Measurements from ENCODE around the gene ERLEC1. TPM values are rescaled to one million over a fixed set of nuclear protein-coding genes. Genes with fewer than 3 reads are reported as not detected.
A peak's percentile ranks its signal among the peaks of the same experiment; 100 is the strongest.
"Not testable (repeated sequence)": the region's sequence is repeated elsewhere in the genome, so short reads cannot be mapped to it uniquely, and the experiment has no call there.

The ERLEC1 gene
- total and polyA plus RNA-seq, 4 experiments from 2014 or later = 32.4 to 47.3 (median 35.3) TPM

GRCh38 chr2:53751728-53752127, 35.1 kb upstream of the ERLEC1 start:
- no peaks in the 10 kb centered on the region for H3K27me3 Mint-ChIP-seq
- Histone ChIP-seq H3K4me1 (ENCODE audit: insufficient read depth, low read length) (no peaks in the 10 kb centered on the region), H3K27ac (ENCODE audit: low read depth, low read length) (no peak overlapping the region), H3K4me3 (ENCODE audit: low read length in 2 of 2) (no peak overlapping the region), H3K9me3 (ENCODE audit: control insufficient read depth in 1 of 2, low read length in 2 of 2) (no peaks in the 10 kb centered on the region), H3K36me3 (ENCODE audit: insufficient read depth, low read length) (peaks cover 5% of the 10 kb centered on the region), H3K27me3 (ENCODE audit: insufficient read depth, low read length) (no peaks in the 10 kb centered on the region)
- no peaks in the 10 kb centered on the region for H3K4me1 Mint-ChIP-seq
- intact Hi-C loops (cut with micrococcal nuclease) = no loop called here
- H3K36me3 Mint-ChIP-seq = peaks cover 28 to 38% of the 10 kb centered on the region in 2 donors
- DNase-seq = no peak
- ChIA-PET POLR2A (ENCODE audit: partially characterized antibody) (no interaction called here), CTCF (ENCODE audit: partially characterized antibody) (no interaction called here)
- H3K27ac Mint-ChIP-seq = no peak overlapping the region
- no peak overlapping the region for H3K4me3 Mint-ChIP-seq
- H3K9me3 Mint-ChIP-seq = no peaks in the 10 kb centered on the region

- intact Hi-C loops (cut with micrococcal nuclease) = no loop called here
- H3K27ac ChIP-seq (ENCODE audit: low read depth, low read length) = no peak overlapping the region
- no peaks in the 10 kb centered on the region for H3K9me3 ChIP-seq (ENCODE audit: control insufficient read depth in 1 of 2, low read length in 2 of 2)
- POLR2A ChIA-PET (ENCODE audit: partially characterized antibody) = no interaction called here
- no peaks in the 10 kb centered on the region for H3K27me3 Mint-ChIP-seq
- H3K4me1 Mint-ChIP-seq = no peaks in the 10 kb centered on the region
- no peaks in the 10 kb centered on the region for H3K9me3 Mint-ChIP-seq
- peaks cover 5% of the 10 kb centered on the region for H3K36me3 ChIP-seq (ENCODE audit: insufficient read depth, low read length)
- no peak overlapping the region for H3K4me3 Mint-ChIP-seq
- H3K27ac Mint-ChIP-seq = no peak overlapping the region
- CTCF ChIA-PET (ENCODE audit: partially characterized antibody) = no interaction called here
- no peaks in the 10 kb centered on the region for H3K4me1 ChIP-seq (ENCODE audit: insufficient read depth, low read length)
- no peaks in the 10 kb centered on the region for H3K27me3 ChIP-seq (ENCODE audit: insufficient read depth, low read length)
- no peak overlapping the region for H3K4me3 ChIP-seq (ENCODE audit: low read length in 2 of 2)
- no peak for DNase-seq
- peaks cover 34 to 40% of the 10 kb centered on the region in 2 donors for H3K36me3 Mint-ChIP-seq
Observed at GRCh38 chr2:53752385-53752784, 34.5 kb upstream of the ERLEC1 start.

GRCh38 chr2:53753041-53753440, 33.8 kb upstream of the ERLEC1 start:
- DNase-seq = no peak
- no peak overlapping the region for H3K4me3 Mint-ChIP-seq
- H3K4me1 ChIP-seq (ENCODE audit: insufficient read depth, low read length) = no peaks in the 10 kb centered on the region
- H3K27ac Mint-ChIP-seq = peak overlapping the region in 1 of 7 donors; percentile 71
- no peak overlapping the region for H3K4me3 ChIP-seq (ENCODE audit: low read length in 2 of 2)
- no peaks in the 10 kb centered on the region for H3K27me3 ChIP-seq (ENCODE audit: insufficient read depth, low read length)
- intact Hi-C loops (cut with micrococcal nuclease) = no loop called here
- POLR2A ChIA-PET (ENCODE audit: partially characterized antibody) = no interaction called here
- H3K27me3 Mint-ChIP-seq = no peaks in the 10 kb centered on the region
- H3K4me1 Mint-ChIP-seq = no peaks in the 10 kb centered on the region
- H3K36me3 Mint-ChIP-seq = peaks cover 35% of the 10 kb centered on the region in 2 donors
- H3K9me3 ChIP-seq (ENCODE audit: control insufficient read depth in 1 of 2, low read length in 2 of 2) = no peaks in the 10 kb centered on the region
- no peaks in the 10 kb centered on the region for H3K9me3 Mint-ChIP-seq
- H3K27ac ChIP-seq (ENCODE audit: low read depth, low read length) = no peak overlapping the region
- peaks cover 5% of the 10 kb centered on the region for H3K36me3 ChIP-seq (ENCODE audit: insufficient read depth, low read length)
- CTCF ChIA-PET (ENCODE audit: partially characterized antibody) = no interaction called here

- Histone ChIP-seq H3K4me1 (ENCODE audit: insufficient read depth, low read length) (no peaks in the 10 kb centered on the region), H3K9me3 (ENCODE audit: control insufficient read depth in 1 of 2, low read length in 2 of 2) (no peaks in the 10 kb centered on the region), H3K27me3 (ENCODE audit: insufficient read depth, low read length) (no peaks in the 10 kb centered on the region), H3K4me3 (ENCODE audit: low read length in 2 of 2) (no peak overlapping the region), H3K36me3 (ENCODE audit: insufficient read depth, low read length) (peaks cover 5% of the 10 kb centered on the region), H3K27ac (ENCODE audit: low read depth, low read length) (no peak overlapping the region)
- POLR2A ChIA-PET (ENCODE audit: partially characterized antibody) = no interaction called here
- intact Hi-C loops (cut with micrococcal nuclease) = no loop called here
- Mint-ChIP-seq H3K4me1 (no peaks in the 10 kb centered on the region), H3K27me3 (no peaks in the 10 kb centered on the region), H3K4me3 (no peak overlapping the region), H3K27ac (no peak overlapping the region), H3K36me3 (peaks cover 28 to 30% of the 10 kb centered on the region in 2 donors), H3K9me3 (no peaks in the 10 kb centered on the region)
- CTCF ChIA-PET (ENCODE audit: partially characterized antibody) = no interaction called here
- no peak for DNase-seq
Observed at GRCh38 chr2:53755121-53755520, 31.7 kb upstream of the ERLEC1 start.

GRCh38 chr2:53756644-53757043, 30.2 kb upstream of the ERLEC1 start:
- CTCF ChIA-PET (ENCODE audit: partially characterized antibody) = interaction anchor here (2.1 kb wide), 1 partner anchor 11 kb away, joined by 4 read pairs; no protein-coding TSS in a partner anchor
- POLR2A ChIA-PET (ENCODE audit: partially characterized antibody) = no interaction called here
- no peak overlapping the region for H3K4me3 Mint-ChIP-seq

GRCh38 chr2:53757206-53757605, 29.6 kb upstream of the ERLEC1 start:
- H3K9me3 ChIP-seq (ENCODE audit: control insufficient read depth in 1 of 2, low read length in 2 of 2); H3K27me3 Mint-ChIP-seq; H3K27ac Mint-ChIP-seq; intact Hi-C loops (cut with micrococcal nuclease); H3K4me1 ChIP-seq (ENCODE audit: insufficient read depth, low read length); H3K27ac ChIP-seq (ENCODE audit: low read depth, low read length); H3K4me3 ChIP-seq (ENCODE audit: low read length in 2 of 2); H3K9me3 Mint-ChIP-seq; H3K4me1 Mint-ChIP-seq; DNase-seq; H3K27me3 ChIP-seq (ENCODE audit: insufficient read depth, low read length); H3K4me3 Mint-ChIP-seq; POLR2A ChIA-PET (ENCODE audit: partially characterized antibody): not testable (repeated sequence)
- CTCF ChIA-PET (ENCODE audit: partially characterized antibody) = interaction anchor here (2.1 kb wide), 1 partner anchor 12 kb away, joined by 4 read pairs; no protein-coding TSS in a partner anchor
- H3K36me3 ChIP-seq (ENCODE audit: insufficient read depth, low read length) = peaks cover 11% of the 10 kb centered on the region
- H3K36me3 Mint-ChIP-seq = peaks cover 40 to 46% of the 10 kb centered on the region in 2 donors

More at GRCh38 chr2:53756644-53757043, 30.2 kb upstream of the ERLEC1 start:
- DNase-seq = no peak
- H3K27ac ChIP-seq (ENCODE audit: low read depth, low read length) = no peak overlapping the region
- H3K4me1 Mint-ChIP-seq = peaks cover 0 to under 1% (median 0%) of the 10 kb centered on the region in 4 donors
- peaks cover 6% of the 10 kb centered on the region for H3K36me3 ChIP-seq (ENCODE audit: insufficient read depth, low read length)
- intact Hi-C loops (cut with micrococcal nuclease) = no loop called here
- H3K27me3 ChIP-seq (ENCODE audit: insufficient read depth, low read length) = no peaks in the 10 kb centered on the region
- peak overlapping the region in 2 of 7 donors; percentile 37 to 67 for H3K27ac Mint-ChIP-seq
- H3K9me3 Mint-ChIP-seq = no peaks in the 10 kb centered on the region
- H3K4me3 ChIP-seq (ENCODE audit: low read length in 2 of 2) = no peak overlapping the region
- peaks cover 35 to 40% of the 10 kb centered on the region in 2 donors for H3K36me3 Mint-ChIP-seq
- no peaks in the 10 kb centered on the region for H3K4me1 ChIP-seq (ENCODE audit: insufficient read depth, low read length)
- H3K27me3 Mint-ChIP-seq = no peaks in the 10 kb centered on the region
- H3K9me3 ChIP-seq (ENCODE audit: control insufficient read depth in 1 of 2, low read length in 2 of 2) = no peaks in the 10 kb centered on the region

- intact Hi-C loops (cut with micrococcal nuclease) = loop anchor here (5.0 kb wide), 1 partner anchor 957 kb away; the partner anchor contains the start of gene EML6
Observed at GRCh38 chr2:53765767-53766166, 21.1 kb upstream of the ERLEC1 start.

More at GRCh38 chr2:53765767-53766166, 21.1 kb upstream of the ERLEC1 start:
- peaks cover 15% of the 10 kb centered on the region for H3K36me3 ChIP-seq (ENCODE audit: insufficient read depth, low read length)
- H3K4me3 ChIP-seq (ENCODE audit: low read length in 2 of 2) = no peak overlapping the region
- CTCF ChIA-PET (ENCODE audit: partially characterized antibody) = no interaction called here
- DNase-seq = no peak
- POLR2A ChIA-PET (ENCODE audit: partially characterized antibody) = no interaction called here
- no peak overlapping the region for H3K27ac ChIP-seq (ENCODE audit: low read depth, low read length)
- peaks cover 11 to 29% (median 18%) of the 10 kb centered on the region in 4 donors for H3K4me1 Mint-ChIP-seq
- peaks cover 17% of the 10 kb centered on the region for H3K4me1 ChIP-seq (ENCODE audit: insufficient read depth, low read length)
- H3K36me3 Mint-ChIP-seq = peaks cover 24 to 37% of the 10 kb centered on the region in 2 donors
- H3K27ac Mint-ChIP-seq = peak overlapping the region in 2 of 7 donors; percentile 68 to 72
- peak overlapping the region in 5 of 8 donors; percentile 2 to 59 (median 22) for H3K4me3 Mint-ChIP-seq
- no peaks in the 10 kb centered on the region for H3K9me3 ChIP-seq (ENCODE audit: control insufficient read depth in 1 of 2, low read length in 2 of 2)
- no peaks in the 10 kb centered on the region for H3K27me3 ChIP-seq (ENCODE audit: insufficient read depth, low read length)
- H3K27me3 Mint-ChIP-seq = no peaks in the 10 kb centered on the region
- H3K9me3 Mint-ChIP-seq = no peaks in the 10 kb centered on the region
